ENCODE data around the gene PRSS38. TPM values are rescaled to one million over a fixed set of nuclear protein-coding genes. Genes with fewer than 3 reads are reported as not detected.

The PRSS38 gene
- total and polyA plus RNA-seq, 2 experiments from 2014 or later = not detected

DNA sequence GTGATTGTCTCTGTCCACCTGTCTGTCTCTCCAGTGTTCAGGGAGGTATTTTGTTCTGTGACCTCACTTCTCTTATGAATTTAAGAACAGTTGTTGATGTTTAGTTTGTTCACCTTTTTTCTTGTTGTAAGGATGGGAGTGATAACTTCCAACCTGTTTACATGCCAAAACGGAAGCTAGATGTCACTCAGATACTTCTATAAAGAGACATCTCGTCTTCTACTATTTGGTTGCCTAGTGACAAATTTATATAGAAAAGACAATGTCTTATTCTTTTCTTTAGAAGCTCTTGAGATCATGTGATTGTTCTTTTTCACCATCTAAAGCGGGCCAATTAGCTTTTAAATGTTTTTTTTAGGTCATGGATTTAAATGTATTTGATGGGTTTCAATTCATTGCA, 33.8 kb downstream of the PRSS38 start:
- no peak overlapping the region for H3K4me3 ChIP-seq
- H3K36me3 ChIP-seq = no peaks in the 10 kb centered on the region
- no peak for TF ChIP-seq CTCF (IDR thresholded peaks at IDR 0.05; ENCODE audit: low read depth, low read length)
- no peaks in the 10 kb centered on the region for H3K27me3 ChIP-seq
- H3K27ac ChIP-seq = no peak overlapping the region
- H3K4me1 ChIP-seq (ENCODE audit: low read depth) = no peaks in the 10 kb centered on the region
- DNase-seq (ENCODE audit: low read depth in 1 of 2, low spot score in 1 of 2) = no peak
- no peaks in the 10 kb centered on the region for H3K9me3 ChIP-seq (ENCODE audit: low read depth)

DNA sequence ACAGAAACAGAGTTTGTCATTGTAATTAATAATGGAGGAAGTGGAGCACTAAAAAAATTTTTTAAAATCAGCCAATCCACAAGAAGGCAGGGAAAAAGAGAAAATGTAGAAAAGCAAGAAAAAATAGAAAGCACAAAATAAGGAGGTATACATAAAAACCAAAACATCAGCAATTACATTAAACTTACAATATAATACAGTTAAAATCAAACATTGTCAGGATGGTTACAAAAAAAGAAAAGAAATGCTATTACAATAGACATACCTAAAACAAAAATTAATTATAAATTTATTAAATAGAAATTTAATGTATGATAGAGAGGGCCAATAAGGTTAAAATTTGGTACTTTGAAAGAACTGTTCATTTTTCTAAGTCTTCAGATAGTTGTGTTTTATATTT, 38.7 kb downstream of the PRSS38 start:
- no peak for TF ChIP-seq CTCF (IDR thresholded peaks at IDR 0.05; ENCODE audit: low read depth, low read length)
- no peak overlapping the region for H3K4me3 ChIP-seq
- H3K9me3 ChIP-seq (ENCODE audit: low read depth) = no peaks in the 10 kb centered on the region
- no peaks in the 10 kb centered on the region for H3K27me3 ChIP-seq
- DNase-seq (ENCODE audit: low read depth in 1 of 2, low spot score in 1 of 2) = no peak
- H3K36me3 ChIP-seq = no peaks in the 10 kb centered on the region
- H3K27ac ChIP-seq = no peak overlapping the region
- H3K4me1 ChIP-seq (ENCODE audit: low read depth) = no peaks in the 10 kb centered on the region

- no peak for DNase-seq (ENCODE audit: low read depth in 1 of 2, low spot score in 1 of 2)
- no peak overlapping the region for H3K27ac ChIP-seq
- no peaks in the 10 kb centered on the region for H3K9me3 ChIP-seq (ENCODE audit: low read depth)
- TF ChIP-seq CTCF (IDR thresholded peaks at IDR 0.05; ENCODE audit: low read depth, low read length) = no peak
- H3K4me1 ChIP-seq (ENCODE audit: low read depth) = no peaks in the 10 kb centered on the region
- peaks cover 7% of the 10 kb centered on the region for H3K27me3 ChIP-seq
- H3K36me3 ChIP-seq = no peaks in the 10 kb centered on the region
- H3K4me3 ChIP-seq = no peak overlapping the region
Measured at GRCh38 chr1:227855687-227856086, 40.2 kb downstream of the PRSS38 start.

DNA sequence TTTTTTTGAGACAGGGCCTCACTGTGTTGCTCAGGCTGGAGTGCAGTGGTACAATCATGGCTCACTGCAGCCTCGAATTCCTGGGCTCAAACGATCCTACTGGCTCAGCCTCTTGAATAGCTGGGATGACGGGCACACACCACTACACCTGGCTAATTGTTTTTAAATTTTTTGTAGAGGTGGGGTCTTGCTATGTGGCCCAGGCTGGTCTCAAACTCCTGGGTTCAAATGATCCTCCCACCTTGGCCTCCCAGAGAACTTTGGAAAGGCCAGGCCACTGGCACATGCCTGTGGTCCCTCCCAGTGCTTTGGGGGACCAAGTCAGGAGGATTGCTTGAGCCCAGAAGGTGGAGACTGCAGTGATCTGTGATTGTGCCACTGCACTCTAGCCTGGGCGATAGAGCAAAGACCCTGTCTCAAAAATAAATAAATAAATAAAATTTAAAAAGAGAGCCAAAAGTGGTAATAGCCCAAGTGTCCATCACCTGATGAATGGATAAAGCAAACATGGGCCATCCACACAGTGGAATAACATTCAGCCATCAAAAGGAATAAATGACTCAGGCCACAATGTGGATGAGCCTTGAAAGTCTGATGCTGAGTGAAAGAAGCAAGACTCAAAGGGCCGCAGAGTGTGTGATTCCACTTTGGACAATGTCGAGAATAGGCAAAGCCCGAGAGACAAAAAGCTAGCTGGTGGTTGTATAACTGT, 40.8 kb downstream of the PRSS38 start:
- no peak for TF ChIP-seq CTCF (IDR thresholded peaks at IDR 0.05; ENCODE audit: low read depth, low read length)
- Histone ChIP-seq H3K4me1 (ENCODE audit: low read depth) (no peaks in the 10 kb centered on the region), H3K27ac (no peak overlapping the region), H3K36me3 (no peaks in the 10 kb centered on the region), H3K9me3 (ENCODE audit: low read depth) (no peaks in the 10 kb centered on the region), H3K4me3 (no peak overlapping the region), H3K27me3 (peaks cover 7% of the 10 kb centered on the region)
- no peak for DNase-seq (ENCODE audit: low read depth in 1 of 2, low spot score in 1 of 2)

- H3K27me3 ChIP-seq = peaks cover 7% of the 10 kb centered on the region
- no peaks in the 10 kb centered on the region for H3K4me1 ChIP-seq (ENCODE audit: low read depth)
- H3K4me3 ChIP-seq = no peak overlapping the region
- H3K27ac ChIP-seq = no peak overlapping the region
- no peak for TF ChIP-seq CTCF (IDR thresholded peaks at IDR 0.05; ENCODE audit: low read depth, low read length)
- no peaks in the 10 kb centered on the region for H3K36me3 ChIP-seq
- H3K9me3 ChIP-seq (ENCODE audit: low read depth) = no peaks in the 10 kb centered on the region
- DNase-seq (ENCODE audit: low read depth in 1 of 2, low spot score in 1 of 2) = no peak
Measured at GRCh38 chr1:227864882-227865281, 49.4 kb downstream of the PRSS38 start.
